Measurements from ENCODE around the gene ZFP36L1.
A peak's percentile ranks its signal among the peaks of the same experiment; 100 is the strongest.

ZFP36L1 gene

DNA sequence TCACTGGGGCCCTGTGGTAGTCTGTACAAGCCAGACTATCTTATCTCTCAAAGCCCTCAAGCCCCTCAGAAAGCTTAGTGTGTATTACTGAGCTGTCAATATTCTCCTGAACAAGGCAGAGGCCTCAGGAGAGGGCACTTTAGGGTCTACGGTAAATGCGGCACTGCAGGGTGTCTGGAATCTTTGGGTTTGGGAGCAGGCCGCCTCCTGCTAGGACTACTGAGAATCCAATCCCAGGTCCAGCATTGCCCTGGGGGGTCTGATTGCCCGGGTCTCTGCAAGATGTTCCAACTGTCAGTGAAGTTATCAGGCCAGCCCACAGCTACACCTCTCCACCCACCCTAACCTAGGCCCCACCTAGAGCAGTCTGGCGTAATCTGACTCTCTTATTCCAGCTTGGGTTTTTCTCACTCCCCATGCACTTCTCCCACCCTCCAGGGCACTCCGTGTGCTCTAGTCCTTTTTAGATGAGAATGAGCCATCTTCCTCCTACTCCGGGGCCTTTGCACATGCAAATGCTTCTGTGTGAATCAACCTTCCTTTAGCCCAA lies 4.3 kb upstream of the ZFP36L1 start:
- no peak for TF ChIP-seq CTCF (IDR thresholded peaks at IDR 0.05)

DNA sequence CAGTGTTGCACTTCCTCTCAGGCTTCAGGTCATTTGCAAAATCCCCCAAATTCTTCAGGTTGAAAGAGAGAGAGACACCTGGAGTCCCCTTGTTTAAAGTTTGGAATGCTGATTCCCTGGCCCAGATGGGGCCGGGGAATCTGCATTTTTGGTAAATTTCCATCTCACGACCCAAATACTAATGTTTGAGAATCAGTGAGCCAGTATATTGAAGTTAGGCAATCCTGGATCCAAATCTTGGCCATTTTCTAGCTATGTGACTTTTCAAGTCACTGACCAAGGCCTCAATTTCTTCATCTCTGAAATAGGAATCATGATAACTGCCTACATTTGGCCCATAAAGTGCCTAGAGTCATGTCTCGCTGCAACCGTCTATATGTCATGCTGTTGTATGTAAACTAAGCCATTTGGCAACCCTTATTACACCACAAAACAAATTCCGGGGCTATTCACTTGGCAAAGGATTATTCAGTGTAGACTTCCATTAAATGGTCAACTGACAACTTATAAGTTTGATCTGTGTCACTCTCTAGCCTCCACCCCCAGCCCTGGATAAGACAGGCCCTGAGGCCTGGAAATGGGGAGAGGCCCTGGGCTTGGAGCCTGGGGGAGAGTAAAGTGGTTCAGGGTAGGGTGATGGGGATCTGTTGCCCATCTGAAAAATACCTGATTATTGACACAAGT lies 3.7 kb upstream of the ZFP36L1 start:
- no peak for TF ChIP-seq CTCF (IDR thresholded peaks at IDR 0.05)

- TF ChIP-seq CTCF (IDR thresholded peaks at IDR 0.05) = peak; percentile 66
Observed at GRCh38 chr14:68795597-68796417, 2.9 kb upstream of the ZFP36L1 start.

DNA sequence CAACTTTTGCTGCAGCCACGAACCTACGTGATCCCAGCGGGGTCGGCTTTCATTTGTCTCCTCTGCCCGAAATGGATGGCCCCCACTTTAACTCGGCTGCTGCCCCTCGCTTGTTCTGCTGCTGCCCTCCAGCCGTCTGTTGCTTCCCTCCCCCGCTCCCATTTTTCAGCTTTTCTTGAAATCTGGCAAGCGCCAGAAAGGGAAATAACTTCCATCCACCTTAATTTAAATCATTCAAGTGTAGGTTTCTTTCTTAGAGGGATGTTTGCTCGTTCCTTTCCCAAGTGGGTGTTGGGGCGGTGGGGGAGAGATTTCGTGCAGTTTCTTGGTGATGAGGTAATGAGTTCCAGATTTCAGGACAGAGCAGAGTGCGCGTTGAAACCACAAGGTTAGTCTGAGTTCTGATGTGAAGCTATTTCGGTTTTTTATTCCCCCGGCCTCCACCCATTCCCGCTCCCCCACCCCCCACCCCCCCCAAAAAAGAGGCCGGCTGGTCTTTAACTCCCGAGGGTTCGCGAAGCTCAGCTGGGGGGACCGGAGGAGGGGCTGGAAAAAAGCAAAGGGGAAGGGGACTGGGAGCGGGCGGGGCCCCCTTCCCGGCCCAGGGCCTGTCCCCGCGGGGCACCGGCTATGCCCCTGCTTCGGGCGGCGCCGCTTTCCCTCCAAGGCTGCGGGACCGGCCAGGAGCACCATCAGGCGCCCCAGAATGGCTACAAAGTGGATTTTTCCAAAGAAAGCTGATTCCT lies 2.2 kb upstream of the ZFP36L1 start:
- no peak for TF ChIP-seq CTCF (IDR thresholded peaks at IDR 0.05)

DNA sequence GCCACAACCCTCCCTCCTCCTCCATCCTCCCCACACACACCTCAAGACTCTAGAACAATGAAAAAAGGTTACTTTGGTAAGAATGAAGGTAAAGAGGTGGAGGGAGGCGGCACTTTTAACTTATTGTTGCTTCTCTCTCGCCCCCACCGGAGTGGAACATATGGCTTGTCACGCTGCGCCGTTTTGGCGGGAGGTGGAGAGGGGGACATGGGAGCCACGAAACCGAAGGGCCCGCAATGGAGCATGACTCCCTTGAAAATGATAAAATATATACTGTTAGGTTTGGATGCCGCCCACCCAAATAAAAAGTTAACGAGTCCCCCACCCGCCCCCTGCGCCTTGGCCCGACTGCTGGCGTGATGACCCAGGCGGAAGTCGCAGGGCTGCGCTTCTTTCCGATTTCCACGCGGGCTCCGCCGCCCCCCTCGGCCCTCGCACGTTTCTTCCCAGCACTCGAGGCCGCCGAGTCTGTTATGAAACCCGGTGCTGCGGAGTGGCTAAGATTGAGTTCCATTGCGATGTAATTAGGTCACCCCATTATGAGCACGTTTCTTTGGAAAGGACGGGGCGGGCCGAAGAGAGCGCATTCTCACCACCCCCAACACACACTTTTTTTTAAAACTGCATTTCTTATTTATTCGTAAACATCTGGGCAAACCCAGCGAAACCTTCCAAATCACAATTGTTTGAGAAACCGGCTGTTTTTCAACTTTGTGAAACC lies 1.4 kb upstream of the ZFP36L1 start:
- no peak for TF ChIP-seq CTCF (IDR thresholded peaks at IDR 0.05)

- TF ChIP-seq CTCF (IDR thresholded peaks at IDR 0.05) = no peak
Observed at GRCh38 chr14:68793734-68794129, 865 bp upstream of the ZFP36L1 start.

DNA sequence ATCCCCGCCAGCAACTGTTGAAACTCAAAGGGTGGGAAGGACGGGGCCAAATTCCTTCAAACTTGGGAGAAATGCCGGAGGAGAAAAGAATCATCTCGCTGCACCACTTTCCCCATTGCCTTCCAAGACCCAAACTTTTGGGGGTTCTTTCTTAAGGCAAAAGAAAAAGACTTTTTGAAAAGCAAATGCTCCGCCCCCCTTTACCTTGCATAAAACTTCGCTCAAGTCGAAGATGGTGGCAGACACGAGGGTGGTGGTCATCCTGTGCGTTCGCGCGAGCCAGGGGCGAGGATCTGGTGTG lies 239 bp downstream of the ZFP36L1 start:
- TF ChIP-seq CTCF (IDR thresholded peaks at IDR 0.05) = no peak

Data from LNCAP (cell line).